Measurements from ENCODE around the gene ACAP1.

Gene ACAP1, protein sequence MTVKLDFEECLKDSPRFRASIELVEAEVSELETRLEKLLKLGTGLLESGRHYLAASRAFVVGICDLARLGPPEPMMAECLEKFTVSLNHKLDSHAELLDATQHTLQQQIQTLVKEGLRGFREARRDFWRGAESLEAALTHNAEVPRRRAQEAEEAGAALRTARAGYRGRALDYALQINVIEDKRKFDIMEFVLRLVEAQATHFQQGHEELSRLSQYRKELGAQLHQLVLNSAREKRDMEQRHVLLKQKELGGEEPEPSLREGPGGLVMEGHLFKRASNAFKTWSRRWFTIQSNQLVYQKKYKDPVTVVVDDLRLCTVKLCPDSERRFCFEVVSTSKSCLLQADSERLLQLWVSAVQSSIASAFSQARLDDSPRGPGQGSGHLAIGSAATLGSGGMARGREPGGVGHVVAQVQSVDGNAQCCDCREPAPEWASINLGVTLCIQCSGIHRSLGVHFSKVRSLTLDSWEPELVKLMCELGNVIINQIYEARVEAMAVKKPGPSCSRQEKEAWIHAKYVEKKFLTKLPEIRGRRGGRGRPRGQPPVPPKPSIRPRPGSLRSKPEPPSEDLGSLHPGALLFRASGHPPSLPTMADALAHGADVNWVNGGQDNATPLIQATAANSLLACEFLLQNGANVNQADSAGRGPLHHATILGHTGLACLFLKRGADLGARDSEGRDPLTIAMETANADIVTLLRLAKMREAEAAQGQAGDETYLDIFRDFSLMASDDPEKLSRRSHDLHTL

DNA sequence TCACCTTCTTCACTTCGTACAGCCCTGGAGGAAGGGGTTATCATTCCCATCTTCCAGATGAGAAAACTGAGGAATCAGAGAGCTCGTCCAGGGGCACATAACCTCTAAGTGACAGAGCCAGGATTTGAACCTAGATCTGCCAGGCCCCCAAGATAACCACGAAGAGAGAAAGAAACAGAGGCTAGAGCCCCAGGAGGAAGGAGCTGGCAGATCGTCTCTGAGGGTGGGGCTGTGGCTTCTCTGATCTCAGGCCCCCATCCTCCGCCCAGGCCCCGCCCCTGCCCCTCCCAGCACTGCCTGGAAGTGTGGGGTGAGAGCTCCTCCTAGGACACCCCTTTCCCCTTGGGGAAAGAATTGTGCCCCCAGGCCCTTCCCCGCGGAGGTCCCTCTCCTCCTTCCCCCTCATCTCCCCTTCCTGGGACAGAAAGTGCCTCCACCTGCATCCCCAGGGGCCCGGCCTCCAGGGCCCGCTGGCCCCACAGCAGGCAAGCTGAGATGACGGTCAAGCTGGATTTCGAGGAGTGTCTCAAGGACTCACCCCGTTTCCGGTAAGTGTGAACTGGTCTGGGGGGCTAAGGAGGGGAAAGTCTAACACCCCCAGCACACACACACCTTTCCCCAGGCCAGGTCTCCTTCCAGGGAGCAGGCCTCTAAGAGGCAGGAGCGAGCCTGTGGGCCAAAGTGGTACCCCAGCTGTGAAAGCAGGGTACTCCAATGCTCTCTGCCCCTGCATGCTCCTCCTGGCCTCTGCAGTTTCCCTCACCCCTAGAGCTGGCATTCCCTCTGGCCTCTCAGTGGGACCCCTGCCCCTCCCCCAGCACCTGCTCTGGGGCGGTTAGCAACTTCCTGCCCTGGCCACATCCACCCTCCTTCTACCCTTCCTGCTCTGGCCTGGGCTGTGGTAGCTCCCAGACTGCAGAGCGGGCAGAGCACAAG is at the start of gene ACAP1:
Gene ACAP1, plus strand, starts transcription at position 290 of the 936 bp plus-strand sequence. Its CDS starts 206 bp downstream, at position 496.
- Histone ChIP-seq H3K27me3 (ENCODE audit: insufficient read depth, low read length) (no peaks in the 10 kb centered on the region), H3K4me1 (ENCODE audit: control insufficient read depth, insufficient read depth, low read length, unreplicated experiment) (no peaks in the 10 kb centered on the region), H2AFZ (ENCODE audit: low read length, unreplicated experiment) (no peak within 1 kb of the TSS), H3K4me3 (ENCODE audit: low read depth, low read length) (no peak within 1 kb of the TSS), H3K79me2 (ENCODE audit: control insufficient read depth, insufficient read depth, low read length, unreplicated experiment) (no peaks in the 10 kb centered on the region), H3K27ac (ENCODE audit: low read depth, low read length) (no peak within 1 kb of the TSS), H3K36me3 (ENCODE audit: insufficient read depth, low read length) (no peaks in the 10 kb centered on the region)

DNA sequence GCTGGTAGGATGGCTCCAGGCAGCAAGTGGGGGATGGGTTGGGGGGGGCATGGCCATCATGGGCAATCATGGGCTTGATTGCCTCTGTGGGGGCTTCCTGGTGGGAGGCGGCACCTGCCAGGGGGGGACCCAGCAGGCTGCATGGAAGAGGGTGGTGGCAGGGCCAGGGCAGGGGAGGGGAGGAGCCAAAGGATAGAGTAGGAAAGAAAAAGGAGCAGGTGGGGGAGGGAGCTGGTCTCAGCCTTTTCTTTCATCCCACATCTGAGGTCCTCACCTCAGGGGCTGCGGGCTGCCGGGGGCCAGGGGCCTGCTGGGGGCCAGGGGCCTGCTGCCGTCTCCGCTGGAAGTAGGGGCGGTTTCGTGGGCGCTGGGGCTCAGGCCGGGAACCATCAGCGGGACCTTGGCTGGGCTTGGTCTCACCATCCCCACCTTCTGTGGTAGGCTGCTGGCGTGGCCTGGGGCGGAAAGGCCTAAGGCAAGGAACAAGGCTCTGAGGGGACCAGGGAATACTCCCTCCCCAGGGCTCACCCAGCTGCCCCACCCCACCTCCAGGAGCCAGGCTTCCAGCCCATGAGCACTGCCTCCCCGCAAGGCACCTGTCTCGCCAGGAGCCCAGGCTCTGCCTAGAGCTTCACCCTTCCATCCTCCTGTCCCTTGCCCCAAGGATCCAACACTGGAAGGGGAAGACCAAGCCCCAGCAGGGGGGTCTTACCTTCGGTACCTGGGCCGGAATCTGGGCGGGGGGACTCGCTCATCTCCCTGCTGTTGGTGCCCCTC is 46.9 kb upstream of the ACAP1 start:
- H3K27ac ChIP-seq (ENCODE audit: low read depth, low read length) = no peak overlapping the region
- no peak overlapping the region for H3K4me3 ChIP-seq (ENCODE audit: low read depth, low read length)
- no peaks in the 10 kb centered on the region for H3K36me3 ChIP-seq (ENCODE audit: insufficient read depth, low read length)
- H3K4me1 ChIP-seq (ENCODE audit: control insufficient read depth, insufficient read depth, low read length, unreplicated experiment) = no peaks in the 10 kb centered on the region
- H3K79me2 ChIP-seq (ENCODE audit: control insufficient read depth, insufficient read depth, low read length, unreplicated experiment) = no peaks in the 10 kb centered on the region
- H2AFZ ChIP-seq (ENCODE audit: low read length, unreplicated experiment) = no peak overlapping the region
- H3K27me3 ChIP-seq (ENCODE audit: insufficient read depth, low read length) = peaks cover 64% of the 10 kb centered on the region

DNA sequence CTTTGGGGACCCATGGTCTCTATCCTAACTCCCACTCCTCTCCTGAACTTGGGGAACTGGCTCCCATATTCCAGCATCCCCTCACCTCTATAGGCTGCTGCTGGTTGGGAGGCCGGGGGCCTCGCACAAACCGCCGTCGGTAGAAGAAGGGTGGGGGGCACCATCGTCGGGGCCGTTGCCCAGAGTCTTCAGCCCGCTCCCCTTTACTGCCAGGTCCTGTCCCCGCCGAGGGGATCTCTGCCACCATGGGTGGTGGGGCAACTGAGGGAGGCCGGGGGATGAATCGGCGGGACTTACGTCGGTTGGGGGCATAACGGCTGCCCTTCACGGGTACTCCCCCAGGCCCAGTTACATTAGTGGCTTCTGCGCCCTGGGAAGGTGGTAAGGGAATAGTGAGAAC is 46.2 kb upstream of the ACAP1 start:
- no peak overlapping the region for H3K4me3 ChIP-seq (ENCODE audit: low read depth, low read length)
- H3K4me1 ChIP-seq (ENCODE audit: control insufficient read depth, insufficient read depth, low read length, unreplicated experiment) = no peaks in the 10 kb centered on the region
- peaks cover 63% of the 10 kb centered on the region for H3K27me3 ChIP-seq (ENCODE audit: insufficient read depth, low read length)
- no peaks in the 10 kb centered on the region for H3K36me3 ChIP-seq (ENCODE audit: insufficient read depth, low read length)
- H3K79me2 ChIP-seq (ENCODE audit: control insufficient read depth, insufficient read depth, low read length, unreplicated experiment) = no peaks in the 10 kb centered on the region
- H2AFZ ChIP-seq (ENCODE audit: low read length, unreplicated experiment) = no peak overlapping the region
- no peak overlapping the region for H3K27ac ChIP-seq (ENCODE audit: low read depth, low read length)

DNA sequence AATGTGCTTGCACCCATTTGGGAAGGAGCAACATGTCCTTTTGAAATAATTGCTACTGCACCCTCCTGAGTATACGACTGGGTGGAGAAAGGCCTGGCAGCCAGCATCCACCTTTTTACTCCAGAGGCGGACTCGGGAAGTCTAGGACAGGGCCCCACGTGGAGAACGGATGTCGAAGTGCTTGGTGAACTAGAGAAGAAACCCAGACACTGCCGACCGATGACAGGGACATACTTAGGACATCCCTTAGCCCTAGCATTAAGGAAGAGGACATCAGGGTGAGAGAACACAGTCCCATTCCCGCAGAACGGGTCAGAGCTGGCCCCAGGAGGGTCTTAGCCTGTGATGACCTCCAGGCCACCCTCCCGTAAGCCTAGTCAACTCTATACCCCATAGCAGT is 45.6 kb upstream of the ACAP1 start:
- peaks cover 62% of the 10 kb centered on the region for H3K27me3 ChIP-seq (ENCODE audit: insufficient read depth, low read length)

DNA sequence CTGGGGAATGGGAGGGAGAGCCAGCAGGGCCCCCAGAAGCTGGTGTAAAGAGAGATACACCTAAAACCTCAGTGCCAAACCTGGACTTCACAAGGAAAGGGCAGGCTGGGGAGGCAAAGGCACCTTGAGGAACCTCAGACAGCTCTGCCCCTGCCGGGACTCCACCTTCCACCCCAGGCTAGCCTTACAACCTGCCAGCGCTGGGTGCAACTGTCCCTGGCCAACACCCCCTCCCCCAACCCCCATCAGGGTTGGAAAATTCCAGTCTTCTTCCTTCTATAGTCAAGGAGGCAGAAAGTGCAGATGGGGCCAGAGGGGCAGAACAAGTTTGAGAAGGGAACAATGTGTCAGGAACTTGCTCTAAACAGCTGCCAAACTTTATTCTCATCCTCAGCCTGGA is 44.1 kb upstream of the ACAP1 start:
- Histone ChIP-seq H3K4me3 (ENCODE audit: low read depth, low read length) (no peak overlapping the region), H3K79me2 (ENCODE audit: control insufficient read depth, insufficient read depth, low read length, unreplicated experiment) (no peaks in the 10 kb centered on the region), H3K27ac (ENCODE audit: low read depth, low read length) (no peak overlapping the region), H3K36me3 (ENCODE audit: insufficient read depth, low read length) (no peaks in the 10 kb centered on the region), H2AFZ (ENCODE audit: low read length, unreplicated experiment) (no peak overlapping the region), H3K27me3 (ENCODE audit: insufficient read depth, low read length) (peaks cover 52% of the 10 kb centered on the region), H3K4me1 (ENCODE audit: control insufficient read depth, insufficient read depth, low read length, unreplicated experiment) (peaks cover 3% of the 10 kb centered on the region)

More for the DNA sequence above, 45.6 kb upstream of the ACAP1 start:
- no peaks in the 10 kb centered on the region for H3K36me3 ChIP-seq (ENCODE audit: insufficient read depth, low read length)
- H3K4me3 ChIP-seq (ENCODE audit: low read depth, low read length) = no peak overlapping the region
- H2AFZ ChIP-seq (ENCODE audit: low read length, unreplicated experiment) = no peak overlapping the region
- no peak overlapping the region for H3K27ac ChIP-seq (ENCODE audit: low read depth, low read length)
- H3K79me2 ChIP-seq (ENCODE audit: control insufficient read depth, insufficient read depth, low read length, unreplicated experiment) = no peaks in the 10 kb centered on the region
- no peaks in the 10 kb centered on the region for H3K4me1 ChIP-seq (ENCODE audit: control insufficient read depth, insufficient read depth, low read length, unreplicated experiment)

DNA sequence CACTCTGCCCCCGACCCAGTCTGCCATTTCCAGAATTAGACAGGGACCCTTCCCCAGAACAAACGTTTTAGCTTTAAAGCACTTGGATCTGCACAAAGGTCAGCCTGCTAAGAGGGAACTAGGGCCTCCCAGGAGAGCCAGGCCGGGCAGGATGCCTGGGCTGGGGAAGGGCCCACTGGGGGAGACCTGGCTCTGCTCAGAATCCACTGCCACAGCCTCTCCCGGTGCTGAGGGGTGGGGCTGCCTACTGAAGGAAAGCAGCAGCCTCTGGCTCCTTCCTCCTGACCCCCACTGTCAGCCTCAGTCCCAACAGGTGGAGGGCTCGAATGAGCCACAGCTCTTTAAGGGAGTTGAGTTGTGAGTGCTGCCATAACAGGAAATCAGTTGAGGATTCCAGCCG is 43.6 kb upstream of the ACAP1 start:
- Histone ChIP-seq H3K79me2 (ENCODE audit: control insufficient read depth, insufficient read depth, low read length, unreplicated experiment) (no peaks in the 10 kb centered on the region), H3K27ac (ENCODE audit: low read depth, low read length) (no peak overlapping the region), H3K27me3 (ENCODE audit: insufficient read depth, low read length) (peaks cover 48% of the 10 kb centered on the region), H3K4me3 (ENCODE audit: low read depth, low read length) (no peak overlapping the region), H2AFZ (ENCODE audit: low read length, unreplicated experiment) (no peak overlapping the region), H3K36me3 (ENCODE audit: insufficient read depth, low read length) (no peaks in the 10 kb centered on the region), H3K4me1 (ENCODE audit: control insufficient read depth, insufficient read depth, low read length, unreplicated experiment) (peaks cover 3% of the 10 kb centered on the region)

DNA sequence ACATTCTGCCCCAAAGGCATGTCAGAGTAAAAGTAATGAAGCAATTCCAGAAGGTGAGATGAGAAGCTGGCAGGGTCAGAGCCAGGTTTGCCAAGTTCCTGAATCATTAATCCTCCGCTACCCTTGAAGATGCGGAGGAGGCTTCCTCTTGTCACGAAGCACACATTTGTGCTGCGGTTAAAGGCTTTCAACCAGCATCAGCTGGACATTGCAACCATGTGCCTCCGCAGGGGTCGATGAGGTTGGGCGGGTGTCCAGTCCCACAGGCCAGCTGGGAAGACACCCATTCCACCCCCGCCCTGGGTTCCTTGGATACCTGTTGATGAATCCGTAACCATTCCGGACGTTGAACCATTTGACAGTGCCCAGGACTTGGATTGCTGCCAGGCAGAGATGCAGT is 43.2 kb upstream of the ACAP1 start:
- Histone ChIP-seq H3K79me2 (ENCODE audit: control insufficient read depth, insufficient read depth, low read length, unreplicated experiment) (no peaks in the 10 kb centered on the region), H3K4me1 (ENCODE audit: control insufficient read depth, insufficient read depth, low read length, unreplicated experiment) (peaks cover 3% of the 10 kb centered on the region), H3K36me3 (ENCODE audit: insufficient read depth, low read length) (no peaks in the 10 kb centered on the region), H3K4me3 (ENCODE audit: low read depth, low read length) (no peak overlapping the region), H3K27ac (ENCODE audit: low read depth, low read length) (no peak overlapping the region), H2AFZ (ENCODE audit: low read length, unreplicated experiment) (no peak overlapping the region), H3K27me3 (ENCODE audit: insufficient read depth, low read length) (peaks cover 44% of the 10 kb centered on the region)

DNA sequence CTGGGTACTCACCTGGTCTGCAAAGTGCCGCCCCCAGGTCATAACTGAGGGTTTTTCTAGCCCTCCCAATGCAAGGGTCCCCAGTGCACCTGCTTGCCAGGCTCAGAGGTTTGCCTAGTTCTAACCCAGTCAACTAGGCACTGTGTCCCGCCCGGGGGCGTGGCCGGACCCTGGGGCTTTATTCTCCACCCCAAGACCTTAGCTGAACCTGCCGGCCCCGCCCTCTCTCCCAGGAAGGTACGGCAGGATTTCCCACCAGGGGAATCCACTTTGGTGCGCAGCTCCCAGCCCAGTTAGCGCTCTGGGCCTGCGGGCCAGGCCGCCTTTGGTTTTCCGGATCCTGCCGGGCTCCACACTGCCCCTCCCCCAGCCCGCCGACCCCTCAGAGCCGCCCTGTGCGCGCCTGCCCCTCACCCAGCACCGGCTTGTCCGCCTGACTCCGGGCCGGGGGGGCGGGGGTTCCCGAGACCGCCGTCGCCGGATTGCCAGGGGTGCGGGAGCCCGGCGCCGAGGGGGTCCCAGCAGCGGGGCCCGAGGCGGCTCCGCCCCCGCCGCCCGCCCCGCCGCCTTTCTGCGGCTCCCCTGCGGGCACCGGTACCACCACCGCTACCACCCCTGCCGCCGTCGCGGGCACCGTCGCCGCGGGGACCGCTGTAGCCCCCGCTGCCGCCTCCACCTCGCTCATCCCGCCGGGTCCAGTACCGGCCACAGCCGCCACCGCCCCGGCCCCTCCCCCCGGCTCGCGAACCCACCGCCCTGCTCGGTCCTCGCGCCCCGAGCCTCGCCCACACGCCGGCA is 42.3 kb upstream of the ACAP1 start:
- Histone ChIP-seq H2AFZ (ENCODE audit: low read length, unreplicated experiment) (peak overlapping the region; percentile 39), H3K27me3 (ENCODE audit: insufficient read depth, low read length) (peaks cover 39% of the 10 kb centered on the region), H3K79me2 (ENCODE audit: control insufficient read depth, insufficient read depth, low read length, unreplicated experiment) (no peaks in the 10 kb centered on the region), H3K27ac (ENCODE audit: low read depth, low read length) (no peak overlapping the region), H3K4me1 (ENCODE audit: control insufficient read depth, insufficient read depth, low read length, unreplicated experiment) (peaks cover 3% of the 10 kb centered on the region), H3K36me3 (ENCODE audit: insufficient read depth, low read length) (no peaks in the 10 kb centered on the region), H3K4me3 (ENCODE audit: low read depth, low read length) (peak overlapping the region; percentile 76)

DNA sequence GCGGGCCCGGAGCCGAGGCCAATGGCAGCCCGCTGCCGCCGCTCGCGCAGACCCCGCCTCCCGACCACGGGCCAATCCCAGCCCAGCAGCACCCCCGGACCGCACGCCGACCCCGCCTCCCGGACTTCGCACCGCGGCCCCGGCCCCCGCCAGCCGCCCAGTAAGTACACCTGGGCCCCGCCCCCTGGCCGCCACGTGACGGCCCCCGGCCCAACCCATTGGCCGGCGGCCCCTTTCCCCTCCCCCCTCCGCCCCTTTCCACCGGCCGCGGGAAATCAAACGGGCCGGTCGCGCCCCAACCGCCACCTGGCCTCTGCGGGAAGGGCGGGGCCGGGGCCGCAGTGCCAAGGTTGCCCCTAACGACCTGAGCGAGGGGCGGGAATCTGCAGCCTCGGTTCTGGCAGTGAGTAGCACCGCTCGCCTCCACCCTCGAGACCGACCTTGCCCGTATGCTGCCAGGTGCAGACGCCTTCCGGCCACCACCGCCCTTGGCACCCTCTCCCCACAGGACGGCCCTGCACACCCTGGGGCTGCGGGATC is 41.6 kb upstream of the ACAP1 start, which contains the start of gene YBX2:
Gene YBX2, minus strand, starts transcription at position 26 of the 540 bp plus-strand sequence. CDS start 139 bp downstream, outside the sequence.
- no peak within 1 kb of the TSS for H3K27ac ChIP-seq (ENCODE audit: low read depth, low read length)
- peaks cover 3% of the 10 kb centered on the region for H3K4me1 ChIP-seq (ENCODE audit: control insufficient read depth, insufficient read depth, low read length, unreplicated experiment)
- H3K4me3 ChIP-seq (ENCODE audit: low read depth, low read length) = peak within 1 kb of the TSS; percentile 76
- peaks cover 39% of the 10 kb centered on the region for H3K27me3 ChIP-seq (ENCODE audit: insufficient read depth, low read length)
- H3K36me3 ChIP-seq (ENCODE audit: insufficient read depth, low read length) = no peaks in the 10 kb centered on the region
- no peaks in the 10 kb centered on the region for H3K79me2 ChIP-seq (ENCODE audit: control insufficient read depth, insufficient read depth, low read length, unreplicated experiment)
- peak within 1 kb of the TSS; percentile 39 for H2AFZ ChIP-seq (ENCODE audit: low read length, unreplicated experiment)
